ENCODE results near the gene ARNT2. TPM values are rescaled to one million over a fixed set of nuclear protein-coding genes. Genes with fewer than 3 reads are reported as not detected.

The ARNT2 gene
- total and polyA plus RNA-seq, 2 of the 13 experiments (the other 11 are each of a cell fraction or from before 2014, with no cell fraction given): 0.69 to 1.7 TPM

DNA sequence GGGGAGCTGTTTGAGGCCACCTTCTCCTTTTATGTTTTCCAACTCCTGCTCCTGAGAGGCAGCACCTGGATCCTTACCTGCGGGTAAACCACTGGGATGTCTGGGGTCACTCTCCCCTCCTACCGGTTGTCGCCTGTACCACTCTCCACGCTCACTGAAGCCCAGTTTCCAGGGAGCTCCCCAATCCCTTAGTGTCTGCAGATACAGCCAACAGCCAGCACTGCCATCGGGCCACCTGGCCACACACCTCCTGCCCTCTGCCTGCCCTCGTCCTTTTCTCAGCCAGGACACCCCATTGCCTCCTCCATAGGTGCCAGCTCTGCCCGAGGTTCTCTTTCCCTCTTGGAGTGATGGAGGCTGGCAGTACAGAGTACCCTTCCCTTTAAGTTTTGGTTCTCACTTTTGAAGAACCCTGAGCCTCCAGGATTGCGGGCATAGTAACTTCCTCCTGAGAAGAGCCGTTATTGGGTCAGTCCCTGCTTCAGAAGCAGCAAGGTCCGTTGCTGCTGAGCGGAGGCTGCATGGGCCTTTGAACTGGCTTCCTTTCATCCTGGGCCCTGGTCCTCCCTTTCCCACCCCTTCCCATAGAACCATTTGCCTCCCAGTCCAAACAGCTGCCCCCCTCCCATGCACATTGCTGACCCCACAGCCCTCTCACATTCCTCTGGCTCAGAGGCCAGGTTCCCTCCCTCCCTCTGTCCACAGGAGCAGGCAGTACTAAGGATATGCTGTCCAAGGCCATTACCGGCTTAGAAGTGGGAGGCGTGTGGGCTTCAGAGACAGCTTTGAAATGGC, 30.9 kb downstream of the ARNT2 start (continued):
- TF ChIP-seq, protein P1, sequence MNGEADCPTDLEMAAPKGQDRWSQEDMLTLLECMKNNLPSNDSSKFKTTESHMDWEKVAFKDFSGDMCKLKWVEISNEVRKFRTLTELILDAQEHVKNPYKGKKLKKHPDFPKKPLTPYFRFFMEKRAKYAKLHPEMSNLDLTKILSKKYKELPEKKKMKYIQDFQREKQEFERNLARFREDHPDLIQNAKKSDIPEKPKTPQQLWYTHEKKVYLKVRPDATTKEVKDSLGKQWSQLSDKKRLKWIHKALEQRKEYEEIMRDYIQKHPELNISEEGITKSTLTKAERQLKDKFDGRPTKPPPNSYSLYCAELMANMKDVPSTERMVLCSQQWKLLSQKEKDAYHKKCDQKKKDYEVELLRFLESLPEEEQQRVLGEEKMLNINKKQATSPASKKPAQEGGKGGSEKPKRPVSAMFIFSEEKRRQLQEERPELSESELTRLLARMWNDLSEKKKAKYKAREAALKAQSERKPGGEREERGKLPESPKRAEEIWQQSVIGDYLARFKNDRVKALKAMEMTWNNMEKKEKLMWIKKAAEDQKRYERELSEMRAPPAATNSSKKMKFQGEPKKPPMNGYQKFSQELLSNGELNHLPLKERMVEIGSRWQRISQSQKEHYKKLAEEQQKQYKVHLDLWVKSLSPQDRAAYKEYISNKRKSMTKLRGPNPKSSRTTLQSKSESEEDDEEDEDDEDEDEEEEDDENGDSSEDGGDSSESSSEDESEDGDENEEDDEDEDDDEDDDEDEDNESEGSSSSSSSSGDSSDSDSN (CRISPR knock-in tag; IDR thresholded peaks at IDR 0.05): 0 out of 2 replicates have a peak, but pooled peaks have one; percentile 33
- no peak for TF ChIP-seq ZNF367 (CRISPR knock-in tag; IDR thresholded peaks at IDR 0.05; ENCODE audit: borderline replicate concordance)
- TF ChIP-seq SIN3B (IDR thresholded peaks at IDR 0.05; ENCODE audit: low read length): no peak
- no peak for TF ChIP-seq GLI4 (CRISPR knock-in tag; IDR thresholded peaks at IDR 0.05; ENCODE audit: borderline replicate concordance)
- no peak for TF ChIP-seq HDAC1 (CRISPR knock-in tag; IDR thresholded peaks at IDR 0.05)
- TF ChIP-seq NKX3-1 (CRISPR knock-in tag; IDR thresholded peaks at IDR 0.05): no peak
- TF ChIP-seq, protein P2, sequence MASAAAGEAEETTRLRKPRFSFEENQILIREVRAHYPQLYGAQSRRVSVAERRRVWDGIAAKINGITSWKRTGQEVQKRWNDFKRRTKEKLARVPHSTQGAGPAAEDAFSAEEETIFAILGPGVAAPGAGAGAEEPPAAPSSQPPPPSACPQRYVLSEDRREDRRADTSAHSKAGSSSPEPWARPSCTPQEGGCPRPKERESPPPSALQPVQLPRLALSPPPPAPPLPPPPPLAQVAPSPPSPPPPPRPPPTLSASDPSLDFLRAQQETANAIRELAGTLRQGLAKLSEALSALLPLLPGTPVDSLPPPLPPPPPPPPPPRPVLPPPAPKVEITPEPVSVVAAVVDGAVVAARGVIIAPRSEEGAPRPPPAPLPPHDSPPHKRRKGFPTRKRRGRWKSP (CRISPR knock-in tag; IDR thresholded peaks at IDR 0.05): no peak
- TF ChIP-seq ZFP41 (CRISPR knock-in tag; IDR thresholded peaks at IDR 0.05; ENCODE audit: borderline replicate concordance): no peak
- TF ChIP-seq ZSCAN30 (CRISPR knock-in tag; IDR thresholded peaks at IDR 0.05): no peak
- TF ChIP-seq, protein P3, sequence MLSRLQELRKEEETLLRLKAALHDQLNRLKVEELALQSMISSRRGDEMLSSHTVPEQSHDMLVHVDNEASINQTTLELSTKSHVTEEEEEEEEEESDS (CRISPR knock-in tag; IDR thresholded peaks at IDR 0.05; ENCODE audit: borderline replicate concordance): no peak
- TF ChIP-seq, protein P4, sequence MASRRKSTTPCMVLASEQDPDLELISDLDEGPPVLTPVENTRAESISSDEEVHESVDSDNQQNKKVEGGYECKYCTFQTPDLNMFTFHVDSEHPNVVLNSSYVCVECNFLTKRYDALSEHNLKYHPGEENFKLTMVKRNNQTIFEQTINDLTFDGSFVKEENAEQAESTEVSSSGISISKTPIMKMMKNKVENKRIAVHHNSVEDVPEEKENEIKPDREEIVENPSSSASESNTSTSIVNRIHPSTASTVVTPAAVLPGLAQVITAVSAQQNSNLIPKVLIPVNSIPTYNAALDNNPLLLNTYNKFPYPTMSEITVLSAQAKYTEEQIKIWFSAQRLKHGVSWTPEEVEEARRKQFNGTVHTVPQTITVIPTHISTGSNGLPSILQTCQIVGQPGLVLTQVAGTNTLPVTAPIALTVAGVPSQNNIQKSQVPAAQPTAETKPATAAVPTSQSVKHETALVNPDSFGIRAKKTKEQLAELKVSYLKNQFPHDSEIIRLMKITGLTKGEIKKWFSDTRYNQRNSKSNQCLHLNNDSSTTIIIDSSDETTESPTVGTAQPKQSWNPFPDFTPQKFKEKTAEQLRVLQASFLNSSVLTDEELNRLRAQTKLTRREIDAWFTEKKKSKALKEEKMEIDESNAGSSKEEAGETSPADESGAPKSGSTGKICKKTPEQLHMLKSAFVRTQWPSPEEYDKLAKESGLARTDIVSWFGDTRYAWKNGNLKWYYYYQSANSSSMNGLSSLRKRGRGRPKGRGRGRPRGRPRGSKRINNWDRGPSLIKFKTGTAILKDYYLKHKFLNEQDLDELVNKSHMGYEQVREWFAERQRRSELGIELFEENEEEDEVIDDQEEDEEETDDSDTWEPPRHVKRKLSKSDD (CRISPR knock-in tag; IDR thresholded peaks at IDR 0.05; ENCODE audit: low read depth): no peak
- TF ChIP-seq CENPX (CRISPR knock-in tag; IDR thresholded peaks at IDR 0.05): no peak
- 0 out of 2 replicates have a peak, but pooled peaks have one; percentile 26 for TF ChIP-seq BORCS8-MEF2B (CRISPR knock-in tag; IDR thresholded peaks at IDR 0.05)
- TF ChIP-seq ZNF264 (CRISPR knock-in tag; IDR thresholded peaks at IDR 0.05): no peak
- no peak for TF ChIP-seq ZNF709 (CRISPR knock-in tag; IDR thresholded peaks at IDR 0.05)
- TF ChIP-seq, protein P5, sequence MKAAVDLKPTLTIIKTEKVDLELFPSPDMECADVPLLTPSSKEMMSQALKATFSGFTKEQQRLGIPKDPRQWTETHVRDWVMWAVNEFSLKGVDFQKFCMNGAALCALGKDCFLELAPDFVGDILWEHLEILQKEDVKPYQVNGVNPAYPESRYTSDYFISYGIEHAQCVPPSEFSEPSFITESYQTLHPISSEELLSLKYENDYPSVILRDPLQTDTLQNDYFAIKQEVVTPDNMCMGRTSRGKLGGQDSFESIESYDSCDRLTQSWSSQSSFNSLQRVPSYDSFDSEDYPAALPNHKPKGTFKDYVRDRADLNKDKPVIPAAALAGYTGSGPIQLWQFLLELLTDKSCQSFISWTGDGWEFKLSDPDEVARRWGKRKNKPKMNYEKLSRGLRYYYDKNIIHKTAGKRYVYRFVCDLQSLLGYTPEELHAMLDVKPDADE (CRISPR knock-in tag; IDR thresholded peaks at IDR 0.05): no peak
- TF ChIP-seq STAT5B (CRISPR knock-in tag; IDR thresholded peaks at IDR 0.05): no peak
- TF ChIP-seq ZMAT3 (CRISPR knock-in tag; conservative IDR thresholded peaks at IDR 0.05): no peak
- no peak for TF ChIP-seq ZNF772 (CRISPR knock-in tag; IDR thresholded peaks at IDR 0.05)
- TF ChIP-seq TGIF2 (CRISPR knock-in tag; IDR thresholded peaks at IDR 0.05): no peak
- no peak for TF ChIP-seq ZNF432 (CRISPR knock-in tag; IDR thresholded peaks at IDR 0.05; ENCODE audit: borderline replicate concordance)
- no peak for TF ChIP-seq PAX8 (CRISPR knock-in tag; IDR thresholded peaks at IDR 0.05; ENCODE audit: borderline replicate concordance)
- no peak for TF ChIP-seq ZNF292 (CRISPR knock-in tag; IDR thresholded peaks at IDR 0.05; ENCODE audit: borderline replicate concordance, low read depth)
- no peak for TF ChIP-seq ZSCAN9 (CRISPR knock-in tag; IDR thresholded peaks at IDR 0.05; ENCODE audit: borderline replicate concordance)

Data from HepG2 (cell line).